ENCODE measurements around the gene PCDHGB2.
"Not testable (repeated sequence)": the region's sequence is repeated elsewhere in the genome, so short reads cannot be mapped to it uniquely, and the experiment has no call there.

PCDHGB2 gene

GRCh38 chr5:141384471-141385267 is 24.9 kb downstream of the PCDHGB2 start:
- DNase-seq (ENCODE audit: low read depth in 2 of 2, low spot score in 1 of 2): no peak

GRCh38 chr5:141387557-141388311 is 27.9 kb downstream of the PCDHGB2 start, which contains the start of gene PCDHGB4:
PCDHGB4 (plus strand) TSS chr5:141387698; CDS start chr5:141387885, 187 bp downstream.
- DNase-seq (ENCODE audit: low read depth in 2 of 2, low spot score in 1 of 2): not testable (repeated sequence)

GRCh38 chr5:141388661-141389060 is 28.9 kb downstream of the PCDHGB2 start:
- no peak for DNase-seq (ENCODE audit: low read depth in 2 of 2, low spot score in 1 of 2)

GRCh38 chr5:141389153-141390042 is 29.6 kb downstream of the PCDHGB2 start:
- no peak for DNase-seq (ENCODE audit: low read depth in 2 of 2, low spot score in 1 of 2)

- DNase-seq (ENCODE audit: low read depth in 2 of 2, low spot score in 1 of 2): no peak
Observed at GRCh38 chr5:141392429-141393198, 32.8 kb downstream of the PCDHGB2 start, which contains the start of gene PCDHGA8. PCDHGA8 (plus strand) TSS chr5:141392633; CDS start chr5:141392814, 181 bp downstream.

GRCh38 chr5:141393267-141393666 is 33.5 kb downstream of the PCDHGB2 start:
- DNase-seq (ENCODE audit: low read depth in 2 of 2, low spot score in 1 of 2): no peak

- DNase-seq (ENCODE audit: low read depth in 2 of 2, low spot score in 1 of 2): not testable (repeated sequence)
Observed at GRCh38 chr5:141394401-141395187, 34.8 kb downstream of the PCDHGB2 start.

GRCh38 chr5:141397756-141398551 is 38.2 kb downstream of the PCDHGB2 start, which contains the start of gene PCDHGB5:
PCDHGB5 (plus strand) TSS chr5:141397947; CDS start chr5:141398128, 181 bp downstream.
- not testable (repeated sequence) for DNase-seq (ENCODE audit: low read depth in 2 of 2, low spot score in 1 of 2)

GRCh38 chr5:141398608-141399007 is 38.8 kb downstream of the PCDHGB2 start:
- no peak for DNase-seq (ENCODE audit: low read depth in 2 of 2, low spot score in 1 of 2)

GRCh38 chr5:141399555-141400258 is 39.9 kb downstream of the PCDHGB2 start:
- DNase-seq (ENCODE audit: low read depth in 2 of 2, low spot score in 1 of 2): no peak

GRCh38 chr5:141402553-141403243 is 42.9 kb downstream of the PCDHGB2 start, which contains the start of gene PCDHGA9:
PCDHGA9 (plus strand) TSS chr5:141402778; CDS start chr5:141402953, 175 bp downstream.
- DNase-seq (ENCODE audit: low read depth in 2 of 2, low spot score in 1 of 2): no peak

- DNase-seq (ENCODE audit: low read depth in 2 of 2, low spot score in 1 of 2): no peak
Observed at GRCh38 chr5:141403387-141403786, 43.6 kb downstream of the PCDHGB2 start.

- DNase-seq (ENCODE audit: low read depth in 2 of 2, low spot score in 1 of 2): not testable (repeated sequence)
Observed at GRCh38 chr5:141407790-141408505, 48.2 kb downstream of the PCDHGB2 start, which contains the start of gene PCDHGB6. PCDHGB6 (plus strand) TSS chr5:141408021; CDS start chr5:141408203, 182 bp downstream.

GRCh38 chr5:141409598-141410306 is 50.0 kb downstream of the PCDHGB2 start:
- no peak for DNase-seq (ENCODE audit: low read depth in 2 of 2, low spot score in 1 of 2)

GRCh38 chr5:141411575-141411974 is 51.8 kb downstream of the PCDHGB2 start:
- DNase-seq (ENCODE audit: low read depth in 2 of 2, low spot score in 1 of 2): no peak
